Activated gamma-delta T cell treated with Interleukin-2 at 50 U/mL for 16 hours (primary cell): ENCODE measurements around the gene COL6A1.

Source experiments
- DNase-seq: peaks from one replicate; pipeline ENCODE4 v3.0.0-alpha.2; 2020

COL6A1 gene

GRCh38 chr21:46006547-46007491 is 25.2 kb downstream of the COL6A1 start:
- no peak for DNase-seq

GRCh38 chr21:46007492-46007868 is 25.9 kb downstream of the COL6A1 start:
- no peak for DNase-seq

GRCh38 chr21:46008893-46009621 is 27.5 kb downstream of the COL6A1 start:
- peak; percentile 2 for DNase-seq

- peak; percentile 2 for DNase-seq
These were observed 28.6 kb downstream of the COL6A1 start for GRCh38 chr21:46009951-46010705.

- DNase-seq, result no peak
These were observed 29.8 kb downstream of the COL6A1 start for GRCh38 chr21:46011267-46011967.

- DNase-seq, result no peak
These were observed 30.6 kb downstream of the COL6A1 start for GRCh38 chr21:46012154-46012553.

GRCh38 chr21:46014828-46015227 is 33.3 kb downstream of the COL6A1 start:
- no peak for DNase-seq

GRCh38 chr21:46017148-46017547 is 35.6 kb downstream of the COL6A1 start:
- no peak for DNase-seq

GRCh38 chr21:46017695-46018094 is 36.1 kb downstream of the COL6A1 start:
- DNase-seq, result no peak

GRCh38 chr21:46018615-46019014 is 37.0 kb downstream of the COL6A1 start:
- DNase-seq, result no peak

GRCh38 chr21:46020581-46020980 is 39.0 kb downstream of the COL6A1 start:
- DNase-seq, result no peak

- no peak for DNase-seq
These were observed 39.8 kb downstream of the COL6A1 start for GRCh38 chr21:46021398-46021797.

- no peak for DNase-seq
These were observed 40.5 kb downstream of the COL6A1 start for GRCh38 chr21:46021978-46022544.

- DNase-seq, result no peak
These were observed 41.3 kb downstream of the COL6A1 start for GRCh38 chr21:46022551-46023525.

- DNase-seq, result no peak
These were observed 42.0 kb downstream of the COL6A1 start for GRCh38 chr21:46023555-46023954.

GRCh38 chr21:46024141-46024540 is 42.6 kb downstream of the COL6A1 start:
- DNase-seq, result no peak

- no peak for DNase-seq
These were observed 43.7 kb downstream of the COL6A1 start for GRCh38 chr21:46025113-46025770.

- DNase-seq, result no peak
These were observed 46.4 kb downstream of the COL6A1 start for GRCh38 chr21:46027851-46028493.

GRCh38 chr21:46028573-46029091 is 47.1 kb downstream of the COL6A1 start:
- DNase-seq, result no peak
